GM12878 (cell line): ENCODE results near the gene CCS. TPM values are rescaled to one million over a fixed set of nuclear protein-coding genes. Genes with fewer than 3 reads are reported as not detected.

Experiments used
- ATAC-seq: fragments of 200-7000 bp; cut with Tn5 transposase; 3 replicates; pipeline ENCODE4 v1.9.1; 2020; ENCODE audit warnings: mild to moderate bottlenecking, moderate library complexity
- BruUV-seq: library from RNA; stranded (reverse); fragments of 400-500 nt; replicated peaks from 2 replicates; lab custom pipeline; 2021; lab: Mats Ljungman, UMichigan
- CTCF ChIA-PET: fragments of 300-600 bp; sonication (Branson Sonifier 250); formaldehyde crosslinking; extraction: SDS; loops from one replicate; lab custom pipeline; 2021; ENCODE audit warnings: inconsistent platforms; lab: Yijun Ruan, JAX
- POLR2A ChIA-PET: fragments of 350-600 bp; formaldehyde crosslinking; extraction: SDS; loops from one replicate; lab custom pipeline; 2021; ENCODE audit warnings: inconsistent platforms; lab: Charles Lee
- RAD21 ChIA-PET: fragments of 300-600 bp; sonication (Branson Sonifier 250); formaldehyde crosslinking; loops from one replicate; lab custom pipeline; 2023; ENCODE audit warnings: antibody characterized with exemption; ENCODE audit not compliant: unreplicated experiment; lab: Charles Lee
- SMC1A ChIA-PET: fragments of 300-600 bp; sonication (Branson Sonifier 250); formaldehyde crosslinking; loops from one replicate; lab custom pipeline; 2023; ENCODE audit not compliant: unreplicated experiment, uncharacterized antibody; lab: Charles Lee
- DNase-seq: peaks from one replicate; pipeline ENCODE4 v3.0.0-alpha.2; 2011; ENCODE audit warnings: low read depth, low spot score
- FAIRE-seq: peaks from 3 replicates; lab custom pipeline; 2011; peaks lifted over from hg19 to GRCh38; lab: Jason Lieb, UNC
- H2AFZ ChIP-seq: 2 replicates; pipeline ENCODE4 v1.6.0; 2011; ENCODE audit warnings: low read depth, low read length, control low read depth; ENCODE audit not compliant: control insufficient read depth
- H3K27ac ChIP-seq: 2 replicates; pipeline ENCODE4 v1.5.1; 2011; ENCODE audit warnings: control low read depth; ENCODE audit not compliant: control insufficient read depth, insufficient read depth
- H3K27me3 ChIP-seq, 2 experiments: replicated peaks in 1 of 2; 2 replicates each; pipeline versions ENCODE4 v1.6.0 to v1.6.1; 2011; ENCODE audit warnings: low read length in 1 of 2; ENCODE audit not compliant: control insufficient read depth in 2 of 2, insufficient read depth in 2 of 2
- H3K36me3 ChIP-seq, 2 experiments: 2 replicates each; pipeline ENCODE4 v1.5.1; 2011; ENCODE audit warnings: low read length in 1 of 2; ENCODE audit not compliant: control insufficient read depth in 2 of 2, insufficient read depth in 2 of 2
- H3K4me1 ChIP-seq: 2 replicates; pipeline ENCODE4 v1.6.1; 2011; ENCODE audit warnings: mild to moderate bottlenecking, low read length, moderate library complexity, mixed read lengths; ENCODE audit not compliant: control insufficient read depth, insufficient read depth
- H3K4me2 ChIP-seq: 2 replicates; pipeline ENCODE4 v1.6.0; 2011; ENCODE audit warnings: control low read depth; ENCODE audit not compliant: control insufficient read depth, insufficient read depth
- H3K4me3 ChIP-seq: fragments of 200-600 bp; sonication (generic); 2 replicates; pipeline ENCODE4 v1.5.1; 2016
- H3K79me2 ChIP-seq: 2 replicates; pipeline ENCODE4 v1.6.0; 2011; ENCODE audit warnings: low read length; ENCODE audit not compliant: control insufficient read depth, insufficient read depth
- H3K9ac ChIP-seq: 2 replicates; pipeline ENCODE4 v1.8.0; 2011; ENCODE audit warnings: low read length, control low read depth, mixed read lengths; ENCODE audit not compliant: control insufficient read depth, insufficient read depth
- H3K9me3 ChIP-seq: replicated peaks from 3 replicates; pipeline ENCODE4 v1.5.1; 2011; ENCODE audit warnings: mild to moderate bottlenecking, low read length; ENCODE audit not compliant: control insufficient read depth, insufficient read depth
- H4K20me1 ChIP-seq: 2 replicates; pipeline ENCODE4 v1.6.0; 2011; ENCODE audit not compliant: control insufficient read depth, insufficient read depth
- ATF7 ChIP-seq: fragments of 450-650 bp; IDR thresholded peaks from 2 replicates; pipeline ENCODE4 v1.6.1; 2016; ENCODE audit warnings: low read depth, mild to moderate bottlenecking
- BHLHE40 ChIP-seq, 2 experiments: fragments of 450-650 bp in 1 of 2; IDR thresholded peaks; 2 replicates each; pipeline ENCODE4 v1.6.1; 2011 to 2017; ENCODE audit warnings: low read depth in 2 of 2, borderline replicate concordance in 1 of 2, improper control_type of control experiment in 1 of 2, low read length in 1 of 2, mild to moderate bottlenecking in 1 of 2
- CBX3 ChIP-seq: fragments of 200-600 bp; sonication (generic); IDR thresholded peaks from 2 replicates; pipeline ENCODE4 v1.6.1; 2016; ENCODE audit warnings: low read depth, borderline replicate concordance
- GATAD2B ChIP-seq: fragments of 450-650 bp; conservative IDR thresholded peaks from 2 replicates; pipeline ENCODE4 v1.6.1; 2017; ENCODE audit warnings: low read depth, mild to moderate bottlenecking, moderate library complexity
- IRF4 ChIP-seq: IDR thresholded peaks from 2 replicates; pipeline ENCODE4 v1.6.1; 2011; ENCODE audit warnings: low read depth, low read length
- JUNB ChIP-seq: IDR thresholded peaks from 2 replicates; pipeline ENCODE4 v1.6.1; 2016; ENCODE audit warnings: antibody characterized with exemption, mild to moderate bottlenecking
- KLF5 ChIP-seq: fragments of 450-650 bp; IDR thresholded peaks from 2 replicates; pipeline ENCODE4 v1.6.1; 2014; ENCODE audit warnings: mild to moderate bottlenecking; ENCODE audit not compliant: partially characterized antibody
- MTA2 ChIP-seq: fragments of 450-650 bp; IDR thresholded peaks from 2 replicates; pipeline ENCODE4 v1.6.1; 2016; ENCODE audit warnings: low read depth, mild to moderate bottlenecking, moderate library complexity
- NFYA ChIP-seq: IDR thresholded peaks from 2 replicates; pipeline ENCODE4 v1.6.1; 2011; ENCODE audit warnings: low read depth, mild to moderate bottlenecking, low read length, improper control_type of control experiment, borderline replicate concordance
- POU2F2 ChIP-seq: IDR thresholded peaks from 3 replicates; pipeline ENCODE4 v1.6.1; 2011; ENCODE audit warnings: low read depth, mild to moderate bottlenecking, low read length, borderline replicate concordance
- RFX5 ChIP-seq: IDR thresholded peaks from 2 replicates; pipeline ENCODE4 v1.6.1; 2011; ENCODE audit warnings: low read depth, low read length, improper control_type of control experiment
- SMAD5 ChIP-seq: IDR thresholded peaks from 2 replicates; pipeline ENCODE4 v1.6.1; 2016; ENCODE audit warnings: antibody characterized with exemption, low read depth
- SRF ChIP-seq, 2 experiments: IDR thresholded peaks; 2 replicates each; pipeline ENCODE4 v1.6.1; 2011; ENCODE audit warnings: low read depth in 2 of 2, low read length in 2 of 2, mild to moderate bottlenecking in 1 of 2, moderate library complexity in 1 of 2
- TCF3 ChIP-seq: IDR thresholded peaks from 2 replicates; pipeline ENCODE4 v1.6.1; 2012; ENCODE audit warnings: low read depth, mild to moderate bottlenecking, low read length, borderline replicate concordance; ENCODE audit not compliant: insufficient read depth
- ZNF217 ChIP-seq: fragments of 450-650 bp; IDR thresholded peaks from 2 replicates; pipeline ENCODE4 v1.6.1; 2017; ENCODE audit warnings: antibody characterized with exemption, mild to moderate bottlenecking
- ZNF24 ChIP-seq: fragments of 450-650 bp; IDR thresholded peaks from 2 replicates; pipeline ENCODE4 v1.6.1; 2017; ENCODE audit warnings: antibody characterized with exemption, mild to moderate bottlenecking
- ZZZ3 ChIP-seq: IDR thresholded peaks from 2 replicates; pipeline ENCODE4 v1.6.1; 2011; ENCODE audit warnings: low read depth; ENCODE audit not compliant: control insufficient read depth, insufficient read length
- WGBS: methylation state at CpG from one replicate; pipeline ENCODE4 v1.1.6; 2016; ENCODE audit warnings: low lambda C conversion rate; ENCODE audit not compliant: insufficient replicate concordance, insufficient coverage; ENCODE audit errors: missing lambda C conversion rate; 5-methylcytosine and 5-hydroxymethylcytosine counted together
- in situ Hi-C: fragments of 300-500 bp; cut with MboI; formaldehyde crosslinking; loops from 9 replicates; pipeline ENCODE4 v1.14.3; 2018; ENCODE audit warnings: mixed read lengths
- intact Hi-C: fragments of 100-400 bp; cut with micrococcal nuclease; formaldehyde crosslinking; loops from one replicate; pipeline ENCODE4 v1.14.2; 2022; ENCODE audit not compliant: unreplicated experiment
- polyA plus RNA-seq, 11 experiments: library from polyadenylated mRNA; depleted of rRNA in 4 of 11; unstranded in 6 of 11; stranded (reverse) in 5 of 11; fragments of >200 nt; fragmentation: Nextera tagmentation in 4 of 11; fragmentation: Illumina TruSeq in 1 of 11; extraction: Ambion mirVana in 4 of 11; extraction: Trizol in 1 of 11; gene quantifications; 1 replicate in 1 of 11; 2 replicates in 10 of 11; pipeline versions ENCODE4 v1.2.1 to v1.2.3, GENCODE V29; 2011 to 2016; ENCODE audit warnings: inconsistent platforms in 2 of 11, missing spikeins in 2 of 11, low read depth in 1 of 11
- total RNA-seq, 4 experiments: library from RNA; depleted of rRNA in 3 of 4; stranded (reverse); fragments of >200 nt in 3 of 4; fragmentation: Illumina TruSeq in 1 of 4; extraction: Trizol in 1 of 4; gene quantifications; 2 replicates each; pipeline versions ENCODE4 v1.2.1 to v1.2.3, GENCODE V29; 2013 to 2021
- TF ChIP-seq, protein P1 (sequence below): IDR thresholded peaks from 2 replicates; pipeline ENCODE4 v1.6.1; 2011; ENCODE audit warnings: borderline replicate concordance, low read depth, mild to moderate bottlenecking, moderate library complexity, mixed read lengths, low read length; ENCODE audit not compliant: insufficient read depth; ENCODE audit errors: extremely low read length
- TF ChIP-seq, protein P2 (sequence below): fragments of 450-650 bp; IDR thresholded peaks from 2 replicates; pipeline ENCODE4 v1.6.1; 2014; ENCODE audit warnings: mild to moderate bottlenecking
- TF ChIP-seq, protein P3 (sequence below): fragments of 150-350 bp; IDR thresholded peaks from 2 replicates; pipeline ENCODE4 v1.6.1; 2014; ENCODE audit warnings: mild to moderate bottlenecking, low read depth, low read length

The CCS gene
- total and polyA plus RNA-seq, 10 of the 15 experiments (the other 5 are each of a cell fraction or from before 2014, with no cell fraction given), result 1.5 to 44.2 (median 30.6) TPM

DNA sequence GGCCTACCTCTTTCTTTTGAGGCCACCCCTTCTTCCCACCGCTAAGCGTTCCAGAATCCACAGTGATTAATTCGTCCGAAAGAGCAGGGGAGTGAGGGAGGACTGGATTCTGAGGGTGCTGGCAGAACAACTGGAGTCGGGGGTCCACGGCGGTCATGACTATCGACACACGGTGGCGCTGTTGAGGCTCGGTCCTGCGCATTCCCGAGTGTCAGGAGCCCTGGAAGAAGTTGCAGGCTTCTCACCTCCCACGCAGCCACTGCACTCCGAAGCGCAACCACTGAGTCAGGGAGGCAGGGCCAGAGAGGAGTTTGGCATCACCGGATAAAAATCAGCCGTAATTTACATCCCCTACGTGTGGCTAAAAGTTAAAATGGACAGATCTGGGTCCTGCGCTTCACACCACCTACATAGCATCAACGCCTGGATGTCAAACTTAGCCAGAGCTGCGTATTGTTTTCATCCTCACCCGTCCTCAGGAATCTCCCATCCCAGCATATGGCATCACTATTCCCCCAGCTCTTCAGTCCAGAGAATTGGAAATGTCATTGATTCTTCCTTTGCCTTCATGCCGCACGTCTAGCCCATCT, 13.9 kb upstream of the CCS start (continued):
- TF ChIP-seq ZZZ3 (no peak), ZNF24 (no peak), BHLHE40 (IDR thresholded peaks at IDR 0.05; ENCODE audit: borderline replicate concordance in 1 of 2, low read depth in 2 of 2, low read length in 1 of 2) (peak in 1 of 2 experiments; percentile 45; a peak in 1 of 4 replicates), NFYA (no peak), JUNB (no peak), SRF (IDR thresholded peaks at IDR 0.05; ENCODE audit: low read depth in 2 of 2, low read length in 2 of 2) (no peak), IRF4 (no peak)
- TF ChIP-seq, protein P1, sequence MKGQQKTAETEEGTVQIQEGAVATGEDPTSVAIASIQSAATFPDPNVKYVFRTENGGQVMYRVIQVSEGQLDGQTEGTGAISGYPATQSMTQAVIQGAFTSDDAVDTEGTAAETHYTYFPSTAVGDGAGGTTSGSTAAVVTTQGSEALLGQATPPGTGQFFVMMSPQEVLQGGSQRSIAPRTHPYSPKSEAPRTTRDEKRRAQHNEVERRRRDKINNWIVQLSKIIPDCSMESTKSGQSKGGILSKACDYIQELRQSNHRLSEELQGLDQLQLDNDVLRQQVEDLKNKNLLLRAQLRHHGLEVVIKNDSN, result no peak
- TF ChIP-seq, protein P2, sequence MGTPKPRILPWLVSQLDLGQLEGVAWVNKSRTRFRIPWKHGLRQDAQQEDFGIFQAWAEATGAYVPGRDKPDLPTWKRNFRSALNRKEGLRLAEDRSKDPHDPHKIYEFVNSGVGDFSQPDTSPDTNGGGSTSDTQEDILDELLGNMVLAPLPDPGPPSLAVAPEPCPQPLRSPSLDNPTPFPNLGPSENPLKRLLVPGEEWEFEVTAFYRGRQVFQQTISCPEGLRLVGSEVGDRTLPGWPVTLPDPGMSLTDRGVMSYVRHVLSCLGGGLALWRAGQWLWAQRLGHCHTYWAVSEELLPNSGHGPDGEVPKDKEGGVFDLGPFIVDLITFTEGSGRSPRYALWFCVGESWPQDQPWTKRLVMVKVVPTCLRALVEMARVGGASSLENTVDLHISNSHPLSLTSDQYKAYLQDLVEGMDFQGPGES, result no peak
- TF ChIP-seq, all 136 proteins: peak for 10

DNA sequence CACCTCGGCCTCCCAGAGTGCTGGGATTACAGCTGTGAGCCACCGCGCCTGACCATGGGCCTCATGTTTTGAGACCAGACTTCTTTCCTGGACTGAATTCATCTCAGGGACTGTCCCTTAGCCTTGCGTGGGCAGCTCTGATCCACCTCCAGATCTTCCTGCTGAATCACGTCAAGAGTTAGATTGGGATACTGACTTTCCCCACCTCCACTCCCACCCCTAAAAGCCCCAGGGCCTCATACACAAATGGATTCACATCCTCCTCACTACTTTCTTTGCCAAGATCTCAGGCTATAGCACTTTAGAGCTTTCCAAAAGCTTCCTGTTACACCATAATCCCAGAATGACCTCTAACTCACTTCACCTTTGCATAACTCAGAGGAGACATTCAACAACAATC, 12.2 kb upstream of the CCS start:
- no peaks in the 10 kb centered on the region for H3K27me3 ChIP-seq
- CTCF ChIA-PET, result interaction anchor here (0.8 to 8.3 kb wide), 8 partner anchors 11 to 249 kb away, joined by 3 to 166 read pairs (median 4); partner anchors contain the start of genes CCDC87, CCS, RBM4 and RBM4B
- H3K4me1 ChIP-seq, result no peaks in the 10 kb centered on the region; the same call in 1 of the 2 replicates
- H3K79me2 ChIP-seq, result no peaks in the 10 kb centered on the region
- RAD21 ChIA-PET, result interaction anchor here (0.8 to 1.5 kb wide), 4 partner anchors 30 to 97 kb away, joined by 3 to 14 read pairs (median 4); partner anchors contain the start of gene RBM4B
- 62% methylated on average over 5 of the region's 5 CpGs for WGBS
- BruUV-seq, result no TSS peak
- H3K9ac ChIP-seq, result no peak overlapping the region
- intact Hi-C loops (no loop called here), in situ Hi-C loops (no loop called here)
- no peaks in the 10 kb centered on the region for H3K36me3 ChIP-seq
- no peak overlapping the region for H2AFZ ChIP-seq
- no peak overlapping the region for H3K4me2 ChIP-seq
- no peak for FAIRE-seq
- H3K27ac ChIP-seq, result no peak overlapping the region
- peaks cover 2% of the 10 kb centered on the region; the same call in 1 of the 3 replicates for H3K9me3 ChIP-seq
- SMC1A ChIA-PET, result interaction anchor here (1.1 to 5.7 kb wide), 3 partner anchors 12 to 97 kb away, joined by 3 to 74 read pairs (median 6); partner anchors contain the start of genes CCDC87, CCS and RBM4B
- DNase-seq, result no peak
- no peak overlapping the region for H3K4me3 ChIP-seq
- POLR2A ChIA-PET, result interaction anchor here (0.9 to 1.5 kb wide), 2 partner anchors 13 to 97 kb away, joined by 3 to 7 read pairs; partner anchors contain the start of gene RBM4B
- no peaks in the 10 kb centered on the region for H4K20me1 ChIP-seq
- no peak for ATAC-seq
- TF ChIP-seq SMAD5, result no peak
- TF ChIP-seq MTA2, result no peak
- no peak for TF ChIP-seq TCF3
- TF ChIP-seq CBX3, result no peak
- TF ChIP-seq ZNF217, result no peak
- TF ChIP-seq ATF7, result no peak
- TF ChIP-seq, protein P3, sequence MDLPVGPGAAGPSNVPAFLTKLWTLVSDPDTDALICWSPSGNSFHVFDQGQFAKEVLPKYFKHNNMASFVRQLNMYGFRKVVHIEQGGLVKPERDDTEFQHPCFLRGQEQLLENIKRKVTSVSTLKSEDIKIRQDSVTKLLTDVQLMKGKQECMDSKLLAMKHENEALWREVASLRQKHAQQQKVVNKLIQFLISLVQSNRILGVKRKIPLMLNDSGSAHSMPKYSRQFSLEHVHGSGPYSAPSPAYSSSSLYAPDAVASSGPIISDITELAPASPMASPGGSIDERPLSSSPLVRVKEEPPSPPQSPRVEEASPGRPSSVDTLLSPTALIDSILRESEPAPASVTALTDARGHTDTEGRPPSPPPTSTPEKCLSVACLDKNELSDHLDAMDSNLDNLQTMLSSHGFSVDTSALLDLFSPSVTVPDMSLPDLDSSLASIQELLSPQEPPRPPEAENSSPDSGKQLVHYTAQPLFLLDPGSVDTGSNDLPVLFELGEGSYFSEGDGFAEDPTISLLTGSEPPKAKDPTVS, result no peak
- TF ChIP-seq POU2F2, result no peak
- TF ChIP-seq GATAD2B, result no peak
- TF ChIP-seq SRF (IDR thresholded peaks at IDR 0.05; ENCODE audit: low read depth in 2 of 2, low read length in 2 of 2), result no peak
- no peak for TF ChIP-seq KLF5
- TF ChIP-seq RFX5, result no peak
